Ovary (tissue), 9 donors: Measurements from ENCODE around the gene SLCO3A1. TPM values are rescaled to one million over a fixed set of nuclear protein-coding genes. Genes with fewer than 3 reads are reported as not detected.

Experiments used
- DNase-seq, 5 donors: peaks; one replicate each; pipeline ENCODE4 v3.0.0-alpha.2; 2019 to 2020
- H3K27ac ChIP-seq, 2 donors: fragments of 200-600 bp; one replicate each; pipeline versions ENCODE4 v1.5.1 to v1.8.0; 2019 to 2022
- H3K27me3 ChIP-seq: fragments of 200-600 bp; one replicate; pipeline ENCODE4 v1.8.0; 2022
- H3K36me3 ChIP-seq: fragments of 200-600 bp; sonication (generic); one replicate; pipeline ENCODE4 v1.5.1; 2019
- H3K4me1 ChIP-seq: one replicate; pipeline ENCODE4 v1.8.1; 2013; ENCODE audit warnings: mild to moderate bottlenecking, moderate library complexity; ENCODE audit not compliant: insufficient read depth
- H3K4me3 ChIP-seq: fragments of 200-600 bp; sonication (generic); one replicate; pipeline ENCODE4 v1.5.1; 2017
- H3K9me3 ChIP-seq, 2 donors: fragments of 200-600 bp in 1 of 2; sonication (generic) in 1 of 2; one replicate each; pipeline versions ENCODE4 v1.5.1 to v1.8.1; 2013 to 2019; ENCODE audit warnings: mild to moderate bottlenecking in 1 of 2, moderate library complexity in 1 of 2
- CTCF ChIP-seq, 3 donors: fragments of 450-650 bp in 2 of 3; fragments of 200-600 bp in 1 of 3; IDR thresholded peaks; one replicate each; pipeline versions ENCODE4 v1.5.1 to v1.8.0; 2016 to 2022; ENCODE audit warnings: antibody characterized with exemption in 3 of 3, mild to moderate bottlenecking in 1 of 3
- EP300 ChIP-seq: sonication (generic); formaldehyde crosslinking; IDR thresholded peaks from one replicate; pipeline ENCODE4 v1.6.1; 2017; ENCODE audit warnings: antibody characterized with exemption
- POLR2A ChIP-seq: fragments of 450-650 bp; IDR thresholded peaks from one replicate; pipeline ENCODE4 v1.6.1; 2017; ENCODE audit warnings: antibody characterized with exemption, mild to moderate bottlenecking, moderate library complexity
- WGBS, 3 donors: extraction: QIAGEN DNeasy Blood & Tissue Kit in 1 of 3; methylation state at CpG; one replicate each; pipeline versions ENCODE4 v1.1.5 to v1.1.7; 2013 to 2017; 5-methylcytosine and 5-hydroxymethylcytosine counted together
- intact Hi-C, 4 donors: fragments of 100-400 bp; cut with DNase I; formaldehyde crosslinking; loops; one replicate each; pipeline versions ENCODE4 v1.11.0 to v1.15.1; 2022 to 2023
- polyA plus RNA-seq, 2 donors: library from polyadenylated mRNA; stranded (reverse); fragments of 200-250 nt in 1 of 2; fragments of 350-450 nt in 1 of 2; fragmentation: Illumina TruSeq in 1 of 2; extraction: RNeasy Lipid Tissue Mini Kit (QIAGEN cat#74804) in 1 of 2; gene quantifications; one replicate each; pipeline ENCODE4 v1.2.3, GENCODE V29; 2013 to 2014
- total RNA-seq, 7 donors: library from RNA; depleted of rRNA in 2 of 7; stranded (reverse); fragments of >200 nt in 2 of 7; fragmentation: NEBNext Ultra II Directional in 3 of 7; extraction: Animal tissue kit (Norgen Biotek cat#: 25700) in 3 of 7; gene quantifications; one replicate each; pipeline versions ENCODE4 v1.1.0 to v1.2.4, GENCODE V29; 2016 to 2023
- donor health status: DM: no; HTN: no; CAD: no; lungs with moderate emphysema.
- donor health status: DM: no; HTN: no; CAD: no.
- donor health status: Bipolar disorder and iron deficiency.
- donor health status: DM: yes; HTN: yes; CAD: no.
- donor health status: DM: no; HTN: no; CAD: no.
- donor health status: DM: yes; HTN: yes; CAD: no.

Gene SLCO3A1
- total and polyA plus RNA-seq, 9 donors, result 5.0 to 20.0 (median 12.5) TPM

DNA sequence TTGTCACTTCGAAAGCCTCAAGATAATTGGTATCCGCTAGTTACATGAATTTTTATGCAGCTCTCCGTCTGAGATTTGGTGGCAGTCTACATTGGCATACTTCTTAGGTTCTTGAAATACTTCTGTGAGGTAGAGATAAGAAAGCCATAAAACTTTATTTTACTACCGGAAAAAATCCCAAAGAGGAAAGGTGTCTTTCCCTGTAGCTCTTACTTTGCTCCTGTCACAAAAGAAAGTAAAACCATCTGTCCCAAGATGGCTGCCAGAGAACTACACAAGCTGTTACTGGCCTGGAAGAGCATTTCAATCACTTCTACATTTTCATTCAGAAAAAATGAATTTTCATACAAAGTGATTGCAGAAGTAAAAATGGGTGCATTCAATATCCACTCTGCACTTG is 325.4 kb downstream of the SLCO3A1 start:
- H3K4me3 ChIP-seq, result no peak overlapping the region
- 15 to 22% (median 21%) methylated on average over 4 of the region's 4 CpGs for WGBS, 3 donors
- no peak for DNase-seq
- intact Hi-C loops, result no loop called here
- H3K27ac ChIP-seq, result no peak overlapping the region
- no peaks in the 10 kb centered on the region for H3K4me1 ChIP-seq
- no peaks in the 10 kb centered on the region for H3K36me3 ChIP-seq
- TF ChIP-seq CTCF (IDR thresholded peaks at IDR 0.05) (no peak), POLR2A (no peak), EP300 (no peak)
- H3K27me3 ChIP-seq, result no peaks in the 10 kb centered on the region
- H3K9me3 ChIP-seq, result no peaks in the 10 kb centered on the region

- Histone ChIP-seq H3K27me3 (no peaks in the 10 kb centered on the region), H3K9me3 (no peaks in the 10 kb centered on the region), H3K4me1 (no peaks in the 10 kb centered on the region), H3K27ac (no peak overlapping the region), H3K36me3 (no peaks in the 10 kb centered on the region), H3K4me3 (no peak overlapping the region)
- intact Hi-C loops, result no loop called here
- DNase-seq, result no peak
- no peak for TF ChIP-seq CTCF (IDR thresholded peaks at IDR 0.05)
- TF ChIP-seq EP300, result no peak
- no peak for TF ChIP-seq POLR2A
- WGBS, 3 donors, result 83 to 86% (median 83%) methylated on average over 3 of the region's 3 CpGs
Observed at GRCh38 chr15:92184142-92184541, 330.6 kb downstream of the SLCO3A1 start.

GRCh38 chr15:92184679-92185230 is 331.2 kb downstream of the SLCO3A1 start:
- Histone ChIP-seq H3K36me3 (no peaks in the 10 kb centered on the region), H3K27me3 (no peaks in the 10 kb centered on the region), H3K27ac (no peak overlapping the region), H3K9me3 (no peaks in the 10 kb centered on the region), H3K4me1 (no peaks in the 10 kb centered on the region), H3K4me3 (no peak overlapping the region)
- DNase-seq, result no peak
- WGBS, 3 donors, result 83 to 89% (median 84%) methylated on average over 8 of the region's 8 CpGs
- TF ChIP-seq CTCF (IDR thresholded peaks at IDR 0.05) (no peak), POLR2A (no peak), EP300 (no peak)
- intact Hi-C loops, result no loop called here

- no peak for DNase-seq
- TF ChIP-seq EP300 (no peak), CTCF (IDR thresholded peaks at IDR 0.05) (no peak), POLR2A (no peak)
- Histone ChIP-seq H3K27me3 (no peaks in the 10 kb centered on the region), H3K9me3 (no peaks in the 10 kb centered on the region), H3K27ac (no peak overlapping the region), H3K4me1 (no peaks in the 10 kb centered on the region), H3K4me3 (no peak overlapping the region), H3K36me3 (no peaks in the 10 kb centered on the region)
- WGBS, 3 donors, result 41 to 60% (median 44%) methylated on average over 4 of the region's 4 CpGs
- intact Hi-C loops, result no loop called here
Observed at GRCh38 chr15:92187975-92188374, 334.5 kb downstream of the SLCO3A1 start.
